ENCODE results near the gene CLIC6. TPM values are rescaled to one million over a fixed set of nuclear protein-coding genes. Genes with fewer than 3 reads are reported as not detected.

The CLIC6 gene
- total RNA-seq, 3 donors from 2014 or later: 0.96 to 4.8 (median 3.0) TPM

DNA sequence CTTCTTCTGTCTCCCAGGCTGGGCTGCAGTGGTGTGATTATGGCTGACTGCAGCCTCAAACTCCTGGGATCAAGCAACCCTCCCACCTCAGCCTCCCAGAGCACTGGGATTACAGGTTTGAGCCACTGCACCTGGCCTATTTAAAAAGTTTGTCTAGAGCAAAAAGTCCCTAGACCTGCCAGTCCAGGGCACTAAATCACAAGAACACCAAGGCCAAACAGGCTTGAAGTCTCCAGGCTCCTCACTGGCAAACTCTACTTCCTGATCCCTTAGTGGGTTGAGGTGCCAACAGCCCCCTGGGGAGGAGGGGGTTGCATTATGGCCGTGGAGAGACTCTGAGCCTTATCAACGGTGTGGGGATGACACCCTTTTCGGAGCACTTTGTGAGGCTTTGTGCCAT, 76.0 kb downstream of the CLIC6 start:
- Histone ChIP-seq H3K9me3 (no peaks in the 10 kb centered on the region), H3K4me1 (ENCODE audit: low read depth) (peaks cover 6% of the 10 kb centered on the region), H3K36me3 (ENCODE audit: low read depth) (no peaks in the 10 kb centered on the region), H3K4me3 (no peak overlapping the region)
- ATAC-seq: no peak
- TF ChIP-seq, protein P1, sequence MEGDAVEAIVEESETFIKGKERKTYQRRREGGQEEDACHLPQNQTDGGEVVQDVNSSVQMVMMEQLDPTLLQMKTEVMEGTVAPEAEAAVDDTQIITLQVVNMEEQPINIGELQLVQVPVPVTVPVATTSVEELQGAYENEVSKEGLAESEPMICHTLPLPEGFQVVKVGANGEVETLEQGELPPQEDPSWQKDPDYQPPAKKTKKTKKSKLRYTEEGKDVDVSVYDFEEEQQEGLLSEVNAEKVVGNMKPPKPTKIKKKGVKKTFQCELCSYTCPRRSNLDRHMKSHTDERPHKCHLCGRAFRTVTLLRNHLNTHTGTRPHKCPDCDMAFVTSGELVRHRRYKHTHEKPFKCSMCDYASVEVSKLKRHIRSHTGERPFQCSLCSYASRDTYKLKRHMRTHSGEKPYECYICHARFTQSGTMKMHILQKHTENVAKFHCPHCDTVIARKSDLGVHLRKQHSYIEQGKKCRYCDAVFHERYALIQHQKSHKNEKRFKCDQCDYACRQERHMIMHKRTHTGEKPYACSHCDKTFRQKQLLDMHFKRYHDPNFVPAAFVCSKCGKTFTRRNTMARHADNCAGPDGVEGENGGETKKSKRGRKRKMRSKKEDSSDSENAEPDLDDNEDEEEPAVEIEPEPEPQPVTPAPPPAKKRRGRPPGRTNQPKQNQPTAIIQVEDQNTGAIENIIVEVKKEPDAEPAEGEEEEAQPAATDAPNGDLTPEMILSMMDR (IDR thresholded peaks at IDR 0.05): no peak
- no peak for DNase-seq
- intact Hi-C loops (cut with DNase I, micrococcal nuclease): loop anchor here (10.0 kb wide), 2 partner anchors 130 to 650 kb away; no protein-coding TSS in a partner anchor

GRCh38 chr21:34745557-34746255, 76.9 kb downstream of the CLIC6 start:
- no peaks in the 10 kb centered on the region for H3K9me3 ChIP-seq
- TF ChIP-seq, protein P1 (IDR thresholded peaks at IDR 0.05): peak; percentile 73

DNA sequence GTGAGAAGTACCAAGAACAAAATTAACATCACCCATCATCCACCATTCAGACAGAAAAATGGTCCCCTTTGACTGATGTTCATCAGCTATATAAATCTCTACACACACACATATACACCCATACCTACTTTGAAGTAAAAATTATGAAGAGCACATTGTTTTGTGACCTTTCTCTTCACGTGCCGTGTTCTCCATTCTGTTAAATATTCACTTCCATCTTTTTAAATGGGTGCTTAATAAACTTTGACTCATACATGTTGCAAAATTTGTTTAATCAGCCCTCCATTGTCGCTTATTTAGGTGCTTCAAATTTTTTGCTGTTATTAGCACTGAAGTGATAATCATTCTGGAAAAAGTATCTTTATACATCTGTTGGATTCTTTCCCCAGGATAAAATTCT, 80.1 kb downstream of the CLIC6 start:
- DNase-seq: no peak
- intact Hi-C loops (cut with DNase I, micrococcal nuclease): loop anchor here (10.0 kb wide), 2 partner anchors 126 to 646 kb away; no protein-coding TSS in a partner anchor
- TF ChIP-seq, protein P1 (IDR thresholded peaks at IDR 0.05): no peak

More at GRCh38 chr21:34745557-34746255, 76.9 kb downstream of the CLIC6 start:
- Histone ChIP-seq H3K36me3 (ENCODE audit: low read depth) (no peaks in the 10 kb centered on the region), H3K4me3 (no peak overlapping the region), H3K4me1 (ENCODE audit: low read depth) (peaks cover 6% of the 10 kb centered on the region)
- ATAC-seq (peak; percentile 92), DNase-seq (peak; percentile 56 to 73 (median 62))
- intact Hi-C loops (cut with DNase I, micrococcal nuclease): loop anchor here (10.0 kb wide), 2 partner anchors 129 to 649 kb away; no protein-coding TSS in a partner anchor

GRCh38 chr21:34754690-34755647, 86.2 kb downstream of the CLIC6 start:
- Histone ChIP-seq H3K36me3 (ENCODE audit: low read depth) (no peaks in the 10 kb centered on the region), H3K9me3 (no peaks in the 10 kb centered on the region), H3K4me1 (ENCODE audit: low read depth) (no peaks in the 10 kb centered on the region), H3K4me3 (no peak overlapping the region)
- DNase-seq (no peak), ATAC-seq (no peak)
- TF ChIP-seq, protein P1 (IDR thresholded peaks at IDR 0.05): no peak
- intact Hi-C loops (cut with DNase I, micrococcal nuclease): no loop called here

More for the DNA sequence above, 80.1 kb downstream of the CLIC6 start:
- Histone ChIP-seq H3K36me3 (ENCODE audit: low read depth) (no peaks in the 10 kb centered on the region), H3K9me3 (no peaks in the 10 kb centered on the region), H3K4me1 (ENCODE audit: low read depth) (peaks cover 4% of the 10 kb centered on the region), H3K4me3 (no peak overlapping the region)
- ATAC-seq: no peak

DNA sequence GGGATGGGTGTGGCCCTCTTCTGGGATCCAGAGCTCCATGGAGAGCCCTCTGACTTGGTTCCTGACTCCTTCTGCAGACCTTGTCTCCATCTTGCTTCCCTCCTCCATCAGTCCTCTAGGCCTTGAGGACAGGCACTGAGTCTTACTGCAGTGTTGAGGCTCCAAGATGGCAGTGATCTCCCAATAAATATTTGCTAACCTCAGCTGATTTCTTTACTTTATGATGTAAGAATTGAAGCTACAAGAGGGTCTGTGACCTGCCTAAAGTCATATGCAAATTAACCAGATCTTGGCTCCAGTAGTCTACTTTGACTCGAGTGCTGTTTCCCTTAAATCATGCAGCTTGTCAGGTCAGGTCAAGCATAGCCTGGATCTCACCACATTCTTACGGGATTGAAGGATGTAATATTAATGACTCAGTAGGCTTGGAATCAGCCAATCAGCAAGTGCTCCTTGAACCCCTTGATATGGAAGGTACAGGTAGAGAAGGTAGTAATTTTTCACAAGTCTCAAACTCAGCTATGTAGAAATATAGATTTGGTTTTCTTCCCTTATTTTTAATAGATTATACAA, 93.0 kb downstream of the CLIC6 start:
- TF ChIP-seq, protein P1 (IDR thresholded peaks at IDR 0.05): no peak
- no peaks in the 10 kb centered on the region for H3K9me3 ChIP-seq
- no peaks in the 10 kb centered on the region for H3K36me3 ChIP-seq (ENCODE audit: low read depth)
- H3K4me3 ChIP-seq: no peak overlapping the region
- DNase-seq (no peak), ATAC-seq (no peak)
- H3K4me1 ChIP-seq (ENCODE audit: low read depth): no peaks in the 10 kb centered on the region
- intact Hi-C loops (cut with DNase I, micrococcal nuclease): no loop called here
